ENCODE results near the gene CRYGN.

Gene CRYGN

DNA sequence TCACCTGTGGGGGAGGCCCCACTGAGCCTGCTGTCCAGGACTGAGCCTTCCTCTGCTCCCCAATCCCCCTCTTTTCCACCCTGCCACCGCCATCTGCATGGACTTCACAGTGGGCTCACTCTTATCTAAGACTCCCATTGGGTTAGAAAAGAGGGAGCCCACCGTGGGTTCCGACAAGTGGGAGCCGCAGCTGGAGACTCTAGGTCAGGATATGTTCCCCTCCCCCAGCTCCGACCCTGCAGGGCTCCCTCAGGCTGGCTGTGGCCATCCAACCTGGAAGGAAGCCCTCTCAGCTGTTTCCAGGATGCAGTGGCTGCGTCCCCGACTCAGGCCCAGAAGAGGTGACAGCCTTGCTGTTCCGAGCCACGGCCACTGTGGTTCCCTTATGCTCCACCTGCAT, 34.9 kb downstream of the CRYGN start:
- no peak for DNase-seq

DNA sequence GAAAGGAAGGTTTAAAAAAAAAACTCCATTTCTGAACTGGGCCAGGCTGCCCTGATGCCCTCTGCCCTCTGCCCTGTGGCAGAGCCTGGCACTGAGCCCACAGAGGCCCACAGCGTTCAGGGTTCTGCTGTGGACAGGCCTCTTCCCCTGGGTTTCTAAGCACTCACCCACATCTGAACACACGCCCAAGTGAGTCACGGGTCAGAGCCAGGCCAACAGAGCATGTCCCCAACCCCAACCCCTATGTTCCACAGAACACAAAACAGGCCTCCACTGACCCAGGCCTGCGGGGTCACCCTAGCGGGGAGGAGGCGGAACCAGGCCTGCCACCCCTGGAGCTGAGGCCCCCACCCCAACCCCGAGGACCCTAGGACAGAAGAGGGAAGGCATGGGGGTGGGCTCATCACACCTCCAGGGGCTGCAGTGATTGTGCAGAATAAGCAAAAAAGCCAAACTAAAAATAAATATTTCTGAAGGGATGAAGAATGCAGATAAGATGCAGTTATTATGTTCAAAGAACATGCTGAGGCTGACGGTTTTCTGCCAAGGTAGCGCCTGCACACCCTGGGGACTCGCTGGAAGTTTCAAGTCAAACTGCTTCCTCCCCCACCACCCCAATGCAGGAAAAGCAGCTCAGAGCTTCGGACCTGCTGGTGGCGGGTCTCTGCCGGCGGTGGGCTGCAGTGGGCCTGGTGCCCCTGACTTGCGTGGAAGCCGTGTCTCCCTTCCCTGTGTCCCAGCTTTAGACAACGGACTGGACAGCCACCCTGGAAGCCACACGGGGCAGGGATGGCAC, 35.5 kb downstream of the CRYGN start:
- no peak for DNase-seq

DNA sequence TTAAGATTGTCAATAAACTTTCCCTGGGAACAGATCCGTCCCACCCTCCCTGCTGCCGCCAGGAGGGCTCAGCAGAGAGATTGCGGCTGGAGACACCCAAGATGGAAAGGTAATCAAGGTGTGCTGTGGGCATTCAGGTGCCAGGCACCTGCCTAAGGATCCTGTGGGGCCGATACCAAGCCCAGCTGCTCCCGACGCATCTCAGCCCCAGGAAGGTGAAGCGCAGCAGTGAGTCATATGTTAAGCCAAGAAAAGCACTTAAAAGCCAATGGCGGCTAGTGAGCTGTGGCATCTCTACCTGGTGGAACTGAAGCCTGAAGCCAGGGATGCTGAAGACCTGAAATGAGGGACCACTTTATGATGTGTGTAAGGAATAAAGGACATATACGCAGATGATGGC, 36.2 kb downstream of the CRYGN start:
- DNase-seq = no peak

DNA sequence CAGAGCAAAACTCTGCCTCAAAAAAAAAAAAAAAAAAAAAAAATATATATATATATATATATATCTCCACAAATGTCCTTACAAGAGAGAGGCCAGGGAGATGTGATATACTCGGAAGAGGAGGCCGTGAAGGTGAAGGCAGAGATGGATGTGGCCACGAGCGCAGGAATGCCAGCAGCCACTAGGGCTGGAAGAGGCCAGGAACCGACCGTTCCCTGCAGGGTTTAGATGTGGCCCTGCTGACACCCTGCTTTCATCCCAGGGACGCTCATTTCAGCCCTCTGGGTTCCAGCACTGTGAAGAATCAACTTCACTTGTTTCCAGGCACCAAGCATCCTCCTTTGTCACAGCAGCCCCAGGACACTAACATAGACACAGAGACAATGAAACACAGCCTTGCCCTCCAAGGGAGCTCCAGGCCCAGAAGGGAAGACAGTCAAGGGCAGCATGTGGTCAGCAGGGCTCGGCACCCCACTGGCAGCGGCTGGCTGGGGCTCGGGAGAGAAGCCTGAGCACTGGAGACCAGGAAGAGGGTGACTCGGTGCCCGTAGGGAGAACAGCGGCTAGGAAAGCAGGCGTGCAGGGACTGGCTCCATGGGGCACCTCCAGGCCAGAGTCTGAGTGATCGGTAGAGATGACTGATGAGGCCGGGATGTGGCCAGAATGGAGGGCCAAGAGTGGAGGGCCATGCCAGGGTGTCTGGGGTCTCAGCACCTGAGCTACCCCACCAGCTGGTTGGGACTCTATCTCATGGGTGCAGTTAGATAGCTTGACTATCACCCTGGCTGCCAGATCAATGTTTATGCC, 37.7 kb downstream of the CRYGN start:
- no peak for DNase-seq

DNA sequence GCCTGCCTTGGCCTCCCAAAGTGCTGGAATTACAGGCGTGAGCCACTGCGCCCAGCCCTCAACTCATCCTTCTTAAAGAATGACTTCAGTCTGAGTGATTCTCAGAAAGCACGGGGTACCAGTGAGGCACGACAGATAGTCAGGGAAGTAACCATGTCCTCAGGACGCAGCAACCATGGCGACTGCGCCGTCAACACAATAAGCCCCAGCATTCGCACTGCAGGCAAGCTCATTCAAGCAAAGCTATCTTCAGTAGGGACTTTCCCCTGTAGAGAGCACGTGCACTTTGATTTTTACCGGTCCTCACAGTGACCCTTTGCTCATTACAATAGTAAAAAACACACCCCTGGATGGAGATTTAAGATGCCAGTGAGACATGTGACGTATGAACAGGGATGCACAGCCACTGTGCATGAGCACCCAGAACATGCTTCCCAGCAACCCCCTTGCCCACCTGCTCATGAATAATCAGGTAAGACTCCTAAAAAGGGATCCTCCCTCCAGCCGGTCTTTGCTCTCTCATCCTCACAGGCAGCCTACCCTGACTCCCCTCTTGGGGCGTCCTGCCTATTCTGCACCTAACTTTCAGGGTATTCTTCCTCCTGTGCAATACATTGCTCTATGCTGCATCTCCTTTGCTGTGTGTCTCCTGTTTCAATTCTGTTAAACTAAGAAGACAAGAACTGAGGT, 39.2 kb downstream of the CRYGN start:
- no peak for DNase-seq

DNA sequence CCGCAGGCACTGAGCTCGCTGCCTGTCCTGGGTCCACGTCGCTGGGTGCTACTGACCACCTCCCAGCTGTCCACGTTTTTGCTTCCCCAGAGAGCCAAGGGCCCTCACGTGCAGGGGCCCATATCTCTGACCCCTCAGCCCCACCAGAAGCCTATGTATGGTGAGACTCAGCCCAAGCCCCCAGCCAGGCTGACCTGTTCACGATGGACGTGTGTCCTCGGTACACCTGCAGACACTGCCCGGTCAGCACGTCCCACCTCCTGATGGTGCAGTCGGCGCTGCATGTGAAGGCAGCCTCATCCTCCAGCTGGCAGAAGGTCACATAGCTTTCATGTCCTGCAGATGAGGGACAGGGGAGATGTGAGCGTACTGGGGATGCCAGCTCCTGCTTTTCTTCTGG, 40.0 kb downstream of the CRYGN start:
- DNase-seq = no peak

DNA sequence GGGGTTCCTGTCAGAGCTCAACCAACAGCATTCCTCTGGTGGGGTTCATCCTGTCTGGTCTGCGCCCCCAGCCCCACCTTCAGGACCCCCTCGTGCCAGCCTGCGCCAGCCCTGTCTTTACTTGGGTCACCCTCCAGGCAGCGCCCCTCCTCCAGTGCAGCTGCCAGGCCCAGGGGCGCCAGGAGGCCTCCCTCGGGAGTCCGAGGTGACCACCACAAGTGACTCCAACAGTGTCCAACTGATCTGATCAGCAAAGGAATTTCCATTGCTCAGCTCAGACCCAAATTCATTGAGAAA, 40.7 kb downstream of the CRYGN start:
- no peak for DNase-seq

DNA sequence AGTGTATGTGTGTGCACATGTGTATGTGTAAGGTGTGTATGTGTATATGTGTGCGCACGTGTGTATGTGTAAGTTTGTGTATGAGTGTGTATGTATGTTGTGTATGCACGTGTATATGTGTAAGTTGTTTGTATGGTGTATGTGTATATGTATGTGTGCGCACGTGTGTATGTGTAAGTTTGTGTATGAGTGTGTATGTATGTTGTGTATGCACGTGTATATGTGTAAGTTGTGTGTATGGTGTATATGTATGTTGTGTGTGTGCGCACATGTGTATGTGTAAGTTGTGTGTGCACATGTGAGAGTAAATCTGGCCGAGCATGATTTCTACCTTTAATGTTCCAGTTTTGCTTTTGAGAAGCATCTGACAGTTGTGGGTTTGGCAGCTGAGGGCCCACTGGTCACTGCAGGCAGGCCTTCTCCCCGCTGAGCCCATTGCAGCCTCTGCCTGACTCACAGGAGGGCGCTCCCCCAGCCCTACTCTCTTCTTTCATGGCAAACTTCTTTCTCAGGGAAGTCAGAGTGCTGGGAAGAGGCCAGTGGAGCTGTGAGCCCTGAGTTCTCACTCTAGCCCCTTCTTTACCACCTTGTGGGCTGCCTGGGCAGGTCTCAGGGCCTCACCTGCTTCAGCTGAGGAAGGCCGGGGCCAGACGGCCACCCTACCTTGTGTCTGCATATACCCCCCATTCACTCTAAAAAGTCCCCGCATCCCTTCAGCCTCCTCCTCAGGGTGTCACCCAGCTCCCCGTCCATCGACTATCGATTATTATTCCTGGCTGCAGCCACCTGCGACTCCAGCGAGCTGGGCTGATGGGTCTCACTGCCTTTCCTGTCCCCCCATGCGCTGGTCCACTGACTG, 41.3 kb downstream of the CRYGN start:
- no peak for DNase-seq

DNA sequence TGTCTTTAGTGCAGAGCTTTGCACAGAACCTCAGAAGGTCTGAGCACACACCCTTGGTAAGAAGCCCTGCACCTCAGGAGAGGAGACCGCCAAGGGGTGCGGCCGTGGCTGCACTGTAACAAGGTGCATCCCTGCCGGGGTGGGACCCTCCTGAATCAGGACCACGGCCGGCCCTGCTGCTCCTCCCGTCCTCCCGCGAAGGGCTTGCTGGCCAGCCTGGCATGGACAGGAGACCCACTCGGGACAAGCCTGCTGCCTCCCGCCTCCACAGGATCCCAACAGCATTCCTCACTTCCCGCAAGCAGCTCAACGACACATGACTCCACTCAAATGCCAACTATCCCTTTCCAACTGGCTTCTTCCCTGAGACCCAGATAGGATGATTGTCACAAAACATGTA, 42.9 kb downstream of the CRYGN start:
- DNase-seq = no peak

DNA sequence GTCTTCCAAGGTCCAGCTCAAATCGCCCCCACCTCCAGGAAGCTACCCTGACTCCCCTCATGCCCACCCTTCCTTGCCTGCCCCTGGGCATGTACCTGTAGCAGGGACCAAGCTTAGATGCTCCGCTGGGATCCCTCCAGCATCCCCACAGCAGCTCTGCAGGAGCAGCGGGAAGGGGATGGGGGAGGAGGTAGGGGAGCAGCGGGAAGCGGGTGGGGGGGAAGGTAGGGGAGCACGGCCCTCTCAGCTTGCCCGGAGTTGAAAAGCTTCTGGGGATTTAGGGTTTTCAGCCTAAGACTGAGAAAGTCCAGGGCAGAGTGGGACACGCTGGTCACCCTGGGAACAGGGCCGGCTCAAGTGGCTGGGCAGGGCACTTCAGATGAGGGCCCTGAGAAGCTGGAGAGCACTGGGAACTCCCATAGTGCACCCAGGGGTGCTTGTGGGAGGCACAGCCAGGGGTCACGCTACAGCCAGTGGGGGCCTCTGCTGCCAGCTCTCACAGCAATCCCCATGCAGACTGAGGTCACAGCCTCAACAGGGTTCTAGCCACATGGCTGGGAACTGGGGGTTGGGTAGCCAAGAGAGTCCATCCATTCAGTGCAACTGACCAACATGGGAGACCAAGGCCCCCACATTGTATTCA, 43.5 kb downstream of the CRYGN start:
- no peak for DNase-seq

DNA sequence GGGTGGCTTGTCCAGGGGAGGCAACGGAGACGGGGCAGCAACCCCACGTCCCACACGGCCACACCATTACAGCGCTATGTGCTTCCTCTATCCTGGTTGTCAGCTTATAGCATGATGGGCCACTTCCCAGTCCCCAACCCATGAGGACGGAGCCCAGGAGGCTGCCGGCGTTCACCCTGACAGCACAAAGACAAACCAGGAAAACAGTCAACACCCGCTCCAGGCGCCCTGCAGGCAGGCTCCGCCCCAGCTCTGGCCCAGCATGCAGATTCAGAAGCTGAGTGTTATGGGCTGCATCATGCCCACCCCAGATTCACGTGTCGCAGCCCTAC, 44.9 kb downstream of the CRYGN start:
- peak in 1 of 2 experiments; percentile 44 for DNase-seq

DNA sequence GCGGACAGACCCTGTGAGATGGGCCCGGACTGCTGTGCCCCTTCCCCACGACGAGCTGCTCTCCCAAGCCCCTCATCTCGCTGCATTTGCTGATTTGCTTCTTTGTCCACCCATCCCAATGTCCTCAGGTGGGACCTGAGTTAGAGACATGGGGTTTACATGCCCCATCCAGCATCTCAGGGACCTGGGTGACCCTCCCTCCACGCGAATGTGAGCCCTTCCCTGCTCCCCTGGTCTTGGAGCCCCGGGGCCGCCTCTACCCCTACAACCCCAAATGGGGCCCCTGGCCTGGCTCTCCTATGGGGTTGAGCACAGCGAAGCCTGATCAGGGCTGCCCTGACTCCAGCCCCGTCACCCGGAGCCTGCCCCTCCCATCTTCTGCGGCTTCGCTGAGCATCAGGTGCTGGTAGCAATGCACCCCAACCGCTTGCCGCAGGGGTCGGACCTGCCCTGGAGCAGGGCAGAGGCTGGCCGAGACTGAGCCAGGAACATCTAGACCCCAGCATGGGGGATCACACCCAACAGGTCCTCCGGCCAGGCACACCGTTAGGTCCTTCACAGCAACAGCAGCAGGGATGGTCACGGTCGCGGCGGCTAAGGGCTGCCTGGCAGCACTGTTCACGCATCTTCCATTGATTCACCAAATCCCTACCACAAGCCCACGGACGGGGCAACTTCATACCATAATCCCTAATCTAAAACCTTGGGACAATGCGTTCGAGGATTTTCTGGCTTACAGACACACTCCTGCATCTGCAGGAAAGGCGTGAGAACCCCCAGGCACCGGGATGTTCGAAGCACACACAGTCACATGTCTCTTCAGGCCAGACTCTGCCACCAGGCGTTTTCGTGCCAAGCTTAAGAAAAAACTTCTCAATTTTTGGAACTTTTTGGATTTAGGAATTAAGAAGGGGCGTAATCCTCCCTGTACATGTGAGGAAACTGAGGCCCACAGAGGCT, 45.6 kb downstream of the CRYGN start:
- no peak for DNase-seq

DNA sequence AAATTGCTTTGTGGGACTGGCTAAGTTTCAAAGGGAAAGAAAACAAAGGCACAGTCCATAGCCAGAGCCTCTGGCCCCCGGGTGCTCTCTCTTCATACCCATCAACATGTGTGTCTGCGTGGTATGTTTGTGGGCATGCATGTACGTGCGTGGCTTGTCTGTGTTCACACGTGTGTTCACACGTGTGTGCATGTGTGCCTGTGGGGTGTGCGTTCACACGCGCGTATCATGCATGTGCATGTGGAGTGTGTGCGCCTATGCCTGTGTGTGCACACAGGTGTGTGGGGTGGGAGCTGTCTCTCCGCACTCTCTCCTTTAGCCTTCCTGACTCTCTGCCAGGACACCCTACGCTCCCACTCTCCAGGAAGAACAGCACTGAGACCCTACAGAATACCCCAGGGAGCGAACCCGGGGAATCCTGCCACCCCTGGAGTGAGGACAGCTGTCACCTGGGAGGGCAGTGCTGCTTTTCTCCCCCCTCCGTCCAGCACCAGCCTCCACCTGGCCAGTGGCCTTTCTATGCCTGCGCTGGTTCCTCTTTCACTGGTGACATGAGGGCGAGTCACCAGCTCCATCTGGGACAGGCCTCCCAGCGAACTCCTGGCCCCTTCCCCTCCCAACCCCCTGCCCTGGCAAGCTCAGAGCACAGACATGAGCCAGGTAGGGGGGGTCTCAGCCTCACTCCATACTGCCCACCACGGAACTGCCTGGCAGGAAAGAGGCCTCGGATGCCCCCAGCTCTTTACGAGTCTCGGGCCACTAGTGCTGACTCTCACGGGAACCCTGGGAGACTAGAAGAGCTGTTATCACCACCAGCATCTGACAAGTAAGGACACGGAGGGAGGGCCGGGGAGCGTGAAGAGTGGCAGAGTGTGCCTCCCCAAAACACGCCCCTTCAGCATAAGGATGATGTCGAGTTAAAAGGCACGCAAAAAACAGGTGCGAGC, 46.6 kb downstream of the CRYGN start:
- peak in 1 of 2 experiments; percentile 26 for DNase-seq

DNA sequence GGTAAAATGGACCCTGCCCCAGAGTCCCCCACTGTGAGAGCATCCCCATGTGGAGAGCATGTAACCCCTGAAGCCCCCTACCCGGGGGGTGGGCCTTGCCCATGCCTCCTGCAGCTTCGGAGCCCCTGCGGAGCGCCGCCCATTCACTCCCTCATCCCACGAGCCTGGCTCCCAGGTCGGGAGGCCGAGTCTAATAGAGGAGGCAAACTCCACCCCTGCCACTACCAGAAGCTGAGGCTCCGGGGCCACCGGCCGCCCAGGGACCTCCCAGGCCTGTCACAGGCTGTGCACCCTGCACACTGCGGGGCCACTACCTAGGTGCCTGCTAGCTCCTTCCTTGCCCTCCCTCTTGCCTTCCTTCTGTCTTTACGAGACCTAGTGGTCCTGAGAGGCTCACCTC, 47.5 kb downstream of the CRYGN start:
- DNase-seq = no peak

DNA sequence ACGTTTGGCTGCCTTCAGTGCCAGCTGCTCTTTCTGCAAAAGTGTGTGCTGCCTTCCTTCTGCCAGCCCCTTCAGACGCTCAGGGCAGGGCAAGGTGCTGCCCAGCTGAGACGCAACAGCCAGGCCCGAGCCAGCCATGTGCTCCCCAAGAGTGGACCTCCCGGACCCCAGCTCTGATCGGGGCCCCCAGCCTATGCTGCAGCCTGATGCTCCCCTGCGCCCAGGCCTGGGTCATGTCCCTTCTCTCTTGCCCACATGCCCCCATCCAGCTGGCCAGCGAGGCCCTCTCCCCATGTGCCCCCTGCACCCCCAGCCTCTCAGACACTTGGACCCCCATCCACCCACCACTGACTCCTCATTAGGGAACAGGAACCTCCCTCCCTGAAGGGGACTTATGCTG, 47.9 kb downstream of the CRYGN start:
- DNase-seq = no peak

DNA sequence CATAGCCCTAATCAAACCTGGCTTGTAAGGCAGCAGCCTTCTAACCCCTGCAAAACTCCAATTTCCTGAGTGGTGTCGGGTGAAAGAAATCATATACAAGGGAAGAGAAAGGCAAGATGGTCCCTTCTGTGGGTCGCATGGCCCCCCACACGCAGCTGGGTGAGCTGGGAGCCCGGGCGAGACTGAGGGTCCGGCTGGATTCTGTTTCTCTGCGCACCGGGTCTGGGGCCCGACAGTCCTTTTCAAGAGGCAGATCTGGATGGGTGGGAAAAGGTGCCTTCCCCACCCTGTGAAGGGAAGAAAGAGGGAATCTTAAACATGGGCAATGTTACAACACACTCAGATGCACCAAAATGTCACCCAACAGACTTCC, 48.6 kb downstream of the CRYGN start:
- no peak for DNase-seq

DNA sequence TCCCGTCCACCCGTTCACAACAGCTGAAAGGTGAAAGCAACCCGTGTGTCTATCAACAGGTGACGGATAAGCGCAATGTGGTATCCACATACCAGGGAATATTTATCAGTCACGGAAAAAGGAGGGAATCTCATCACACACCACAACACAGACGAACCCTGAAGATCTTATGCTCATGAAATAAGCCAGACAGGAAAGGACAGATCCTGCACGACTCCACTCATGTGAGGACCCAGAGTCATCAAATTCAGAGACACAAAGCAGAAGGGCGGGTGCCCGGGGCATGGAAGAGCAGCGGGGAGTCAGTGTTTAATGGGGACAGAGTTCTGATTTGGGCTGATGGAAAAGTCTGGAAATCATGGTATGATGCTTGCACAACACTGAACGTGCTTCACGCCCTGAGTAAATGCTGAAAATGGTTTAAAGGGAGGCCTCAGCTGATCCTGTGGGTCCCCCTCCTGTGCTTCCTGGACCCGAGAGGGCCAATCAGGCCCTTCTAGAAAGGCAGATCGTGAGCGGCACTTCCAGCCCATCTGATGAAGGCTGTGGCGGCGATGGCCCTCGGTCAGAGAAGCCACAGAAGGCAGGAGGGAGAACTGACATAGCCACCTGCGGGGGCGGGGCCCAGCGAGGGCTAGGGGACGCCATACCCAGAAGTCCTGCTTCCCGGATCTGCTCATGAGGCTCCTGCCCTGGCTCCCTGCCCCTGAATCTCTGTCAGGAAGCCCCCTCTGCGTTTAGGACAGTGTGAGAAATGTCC, 49.2 kb downstream of the CRYGN start:
- no peak for DNase-seq

DNA sequence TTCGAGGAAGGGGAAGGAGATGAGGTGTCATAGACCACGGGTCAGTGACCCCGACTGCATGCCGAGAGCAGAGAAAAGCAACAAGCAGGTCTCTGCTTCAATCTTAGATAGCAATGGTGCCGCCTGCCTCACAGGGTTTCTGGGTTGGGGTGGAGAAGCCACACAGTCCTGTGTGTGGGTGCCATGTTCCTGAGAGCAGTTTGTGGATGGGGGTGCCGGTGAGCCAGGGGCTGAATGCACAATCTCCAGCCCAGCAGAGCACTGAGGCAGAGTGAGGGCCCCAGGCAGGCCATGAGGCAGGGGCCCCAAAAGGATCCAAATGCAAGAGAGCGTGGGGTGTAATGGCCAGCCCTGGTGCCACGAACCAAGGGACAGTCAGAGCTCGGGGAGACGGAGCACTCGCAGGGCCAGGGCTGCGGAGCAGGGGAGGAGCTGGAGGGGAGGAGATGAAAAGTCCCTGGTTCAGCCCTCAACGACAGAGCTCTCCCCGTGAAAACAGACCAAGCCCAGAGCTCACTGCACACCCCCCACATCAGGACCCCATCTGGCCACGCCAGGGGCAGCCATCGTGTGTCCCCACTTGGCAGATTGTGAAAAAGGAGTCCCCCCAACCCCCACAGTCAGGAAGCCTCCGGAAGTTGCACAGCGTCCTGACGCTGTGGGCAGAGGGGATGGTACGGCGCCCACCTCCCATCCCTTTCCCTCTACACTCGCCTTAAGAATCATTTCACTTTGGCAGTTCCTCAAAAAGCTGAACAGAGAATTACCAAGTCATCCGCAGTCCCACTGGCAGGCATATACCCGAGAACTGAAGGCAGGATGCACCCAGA, 50.0 kb downstream of the CRYGN start:
- no peak for DNase-seq
